HG03442 (cell line): ENCODE results near the gene LRFN2.

ENCODE experiments used
- ATAC-seq: cut with Tn5 transposase; IDR thresholded peaks from one replicate; pipeline ENCODE4 v1.9.1; 2021; ENCODE audit warnings: mild to moderate bottlenecking, moderate library complexity; ENCODE audit not compliant: unreplicated experiment

The LRFN2 gene

DNA sequence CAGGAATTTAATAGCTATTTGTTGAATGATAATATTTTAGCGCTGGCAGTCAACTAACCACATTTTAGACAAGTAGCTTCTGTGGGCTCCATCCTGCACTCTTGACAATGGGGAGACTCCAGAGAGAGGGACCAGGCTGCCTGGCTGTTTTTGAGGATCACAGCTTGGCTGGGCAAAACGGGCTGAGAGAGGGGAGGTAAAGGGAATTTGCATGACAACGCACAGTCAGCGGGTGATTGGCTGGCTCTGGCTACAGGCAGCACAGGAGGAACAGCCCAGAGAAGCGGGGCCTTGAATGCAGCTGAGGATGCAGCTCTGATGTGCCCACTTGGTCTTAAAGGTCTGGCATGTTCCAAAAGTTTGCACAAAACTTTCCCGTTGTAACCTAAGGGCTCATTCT, 41.2 kb downstream of the LRFN2 start:
- no peak for ATAC-seq

DNA sequence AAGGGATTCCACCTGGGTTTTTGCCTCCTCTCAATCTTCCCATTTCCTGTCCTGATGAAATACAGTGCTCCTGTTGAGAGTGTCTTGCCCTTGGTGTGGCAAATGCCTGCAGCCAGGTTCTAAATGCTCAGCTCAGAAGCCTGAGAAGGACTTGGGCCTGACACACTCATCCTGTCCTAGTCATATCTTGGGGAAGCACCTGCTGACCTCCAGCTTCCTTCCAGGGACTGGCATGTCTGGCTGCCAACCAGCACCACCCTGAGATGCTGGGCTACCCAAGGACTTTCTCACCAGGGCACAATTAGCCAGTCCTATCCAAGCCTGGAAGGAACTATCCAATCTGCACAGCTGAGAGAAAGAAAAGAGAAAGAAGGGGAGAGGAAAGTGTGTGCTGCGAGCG, 43.4 kb downstream of the LRFN2 start:
- no peak for ATAC-seq

DNA sequence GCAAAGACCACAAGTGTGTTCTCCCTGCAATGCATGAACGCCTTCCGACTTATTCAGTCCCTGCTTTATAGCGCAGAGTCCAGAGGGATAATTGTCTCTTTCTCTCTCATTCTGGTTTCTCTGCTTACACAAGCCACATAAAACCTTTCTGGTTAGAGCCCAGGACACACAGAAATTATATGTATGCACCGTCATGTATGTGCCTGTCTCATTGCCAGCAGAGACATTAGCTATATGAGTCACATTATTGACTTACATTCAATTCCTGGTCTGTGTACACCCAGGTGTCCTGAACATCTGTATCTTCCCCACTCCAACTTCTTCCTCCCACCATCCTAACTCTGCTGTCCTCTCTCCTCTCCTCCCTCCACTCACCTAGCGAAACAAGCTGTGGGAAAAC, 44.0 kb downstream of the LRFN2 start:
- ATAC-seq, result no peak

DNA sequence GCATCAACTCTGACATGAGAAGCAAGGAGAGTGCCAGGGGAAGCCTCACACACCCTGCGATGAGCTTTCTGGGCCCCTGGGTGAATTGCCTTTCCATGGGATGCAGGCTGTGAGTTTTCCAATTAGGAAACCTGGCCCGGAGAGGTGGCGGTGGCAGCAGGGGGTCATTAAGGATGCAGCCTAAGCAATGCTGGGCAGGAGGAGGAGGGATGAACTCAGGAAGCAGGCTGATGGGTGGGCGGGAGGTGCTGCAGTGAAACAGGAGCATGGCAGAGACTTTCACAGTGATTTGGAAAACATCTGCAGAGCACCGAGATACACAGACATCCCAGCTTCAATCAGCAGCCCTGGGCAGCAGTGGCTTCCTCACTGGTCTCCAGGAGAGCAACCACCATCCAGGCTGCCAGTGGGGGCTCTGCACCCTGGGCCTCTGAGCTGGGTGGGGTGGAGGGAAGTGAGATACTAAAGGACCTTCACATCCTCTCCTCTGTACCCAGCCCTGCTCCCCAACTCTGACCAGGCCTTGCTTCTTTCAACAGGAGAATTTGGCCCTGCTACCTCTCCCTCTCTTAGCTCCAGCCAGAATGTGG, 44.9 kb downstream of the LRFN2 start:
- no peak for ATAC-seq

DNA sequence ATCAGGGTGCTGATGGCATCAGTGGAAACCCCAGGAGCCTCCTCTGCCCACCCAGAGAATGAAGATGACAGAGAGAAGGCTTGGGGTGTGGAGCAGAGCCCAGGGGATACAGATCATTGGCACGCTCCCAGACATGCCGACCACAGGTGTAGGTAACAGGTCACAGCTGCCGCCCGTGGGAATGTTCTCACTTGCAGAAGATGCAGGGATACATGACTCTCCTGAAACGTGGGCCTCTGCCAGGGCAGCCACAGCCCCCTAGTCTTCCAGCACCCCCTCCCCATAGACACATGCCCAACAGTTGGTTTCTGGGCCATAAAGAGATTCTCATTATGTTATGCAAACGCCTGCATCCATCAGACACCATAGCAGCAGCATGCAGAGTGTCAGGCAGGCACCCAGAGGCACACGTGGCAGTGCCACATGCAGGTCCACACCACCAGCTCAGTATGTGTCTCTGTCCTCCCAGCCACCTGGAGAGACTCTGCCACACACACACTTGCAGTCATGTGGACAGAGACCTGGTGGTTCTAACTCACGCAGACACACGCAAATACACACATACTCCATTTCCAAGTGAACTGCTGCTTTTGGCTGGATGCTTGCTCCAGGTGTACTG, 45.5 kb downstream of the LRFN2 start:
- ATAC-seq, result no peak

DNA sequence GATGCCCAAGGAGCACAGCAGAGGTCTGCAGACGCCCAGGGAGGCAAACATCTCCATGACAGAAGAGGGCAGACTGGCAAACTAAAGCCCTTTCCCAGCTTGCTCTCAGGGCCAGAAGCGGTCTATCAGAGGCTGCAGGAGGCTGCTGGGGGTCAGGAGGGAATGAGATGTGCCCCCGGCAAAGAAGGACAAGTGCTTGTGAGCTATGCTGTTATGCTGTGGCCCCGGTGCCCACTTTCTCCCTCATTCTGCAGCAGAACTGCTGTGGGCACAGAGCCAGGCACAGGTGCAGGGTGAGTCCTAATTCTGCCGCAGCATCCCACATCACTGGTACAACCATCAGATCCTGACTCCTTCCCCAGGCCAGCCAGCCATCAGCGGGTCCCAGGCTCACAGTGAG, 46.4 kb downstream of the LRFN2 start:
- ATAC-seq, result no peak

DNA sequence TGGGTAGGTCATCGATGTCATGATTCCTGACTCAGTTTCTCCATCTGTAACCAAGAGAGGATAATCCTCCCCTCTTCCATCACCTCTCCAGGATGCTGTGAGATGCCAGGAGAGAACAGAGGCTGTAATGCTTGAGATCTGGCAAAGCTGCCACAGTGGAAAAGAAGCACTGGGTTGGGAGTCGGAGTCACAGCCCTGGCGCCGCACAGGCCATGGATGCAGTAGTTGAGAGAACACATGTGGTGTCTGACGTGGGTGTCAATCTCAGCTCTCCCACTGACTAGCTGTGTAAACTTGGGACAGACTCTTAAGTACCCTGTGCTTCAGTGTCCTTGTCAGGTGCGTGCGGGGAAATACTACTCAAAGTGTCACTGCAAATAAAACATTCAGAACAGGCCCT, 47.3 kb downstream of the LRFN2 start:
- ATAC-seq, result no peak

DNA sequence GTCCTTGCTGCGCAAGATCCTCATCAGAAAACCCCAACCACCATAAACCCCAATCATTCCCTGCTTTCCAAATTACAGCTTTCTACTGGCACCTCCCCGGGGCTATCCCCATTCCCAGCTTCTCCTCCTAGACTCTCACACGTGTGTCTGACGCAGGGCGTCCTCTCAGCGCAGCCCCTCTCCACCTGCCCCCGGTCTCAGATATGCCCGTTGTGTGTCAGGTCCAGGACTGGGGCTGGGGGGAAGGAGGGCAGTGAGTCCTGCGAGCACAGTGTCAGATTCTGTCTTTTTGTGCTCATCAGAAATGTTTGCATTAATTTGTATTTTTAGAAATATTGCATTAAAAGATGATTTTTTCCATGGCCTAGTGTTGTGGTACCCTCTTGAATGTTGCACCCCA, 48.6 kb downstream of the LRFN2 start:
- no peak for ATAC-seq

DNA sequence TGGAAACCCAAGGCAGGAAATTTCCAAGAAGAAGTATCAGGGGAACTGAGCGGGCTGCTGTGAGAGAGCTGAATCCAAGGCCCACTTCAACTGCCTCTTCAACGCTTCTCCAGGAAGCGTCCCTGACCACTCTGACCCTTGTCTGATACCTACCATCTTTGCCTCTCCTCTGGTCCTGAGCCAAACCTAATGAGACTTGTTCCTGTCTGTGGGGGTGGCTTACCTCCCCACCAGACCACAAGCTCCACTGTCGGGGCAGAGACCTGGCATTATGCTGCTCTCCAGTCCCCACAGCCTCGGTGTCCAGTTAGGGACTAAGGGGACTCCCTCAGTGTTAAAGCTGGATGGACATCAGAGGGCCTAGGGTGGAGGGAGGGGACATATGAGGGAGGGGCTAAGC, 49.7 kb downstream of the LRFN2 start:
- no peak for ATAC-seq

DNA sequence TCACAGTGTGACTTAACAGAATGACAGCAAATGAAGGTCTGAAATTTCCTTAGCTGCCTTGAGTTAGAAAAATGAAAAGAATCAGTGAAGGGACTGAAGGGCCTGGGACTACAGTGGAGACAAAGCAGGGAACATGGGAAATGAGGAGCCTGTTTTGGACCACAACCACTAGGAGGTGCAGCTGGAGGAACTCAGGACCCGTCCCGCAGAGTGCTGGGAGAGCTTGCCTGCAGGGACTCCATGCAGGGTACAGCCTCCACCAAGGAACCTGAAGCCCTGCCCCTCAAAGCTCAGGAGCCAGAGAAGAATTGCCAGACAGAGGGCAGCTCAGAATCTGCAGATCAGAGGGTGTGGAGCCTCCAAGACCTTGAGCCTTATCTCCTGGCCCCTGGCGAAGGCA, 50.7 kb downstream of the LRFN2 start:
- no peak for ATAC-seq

DNA sequence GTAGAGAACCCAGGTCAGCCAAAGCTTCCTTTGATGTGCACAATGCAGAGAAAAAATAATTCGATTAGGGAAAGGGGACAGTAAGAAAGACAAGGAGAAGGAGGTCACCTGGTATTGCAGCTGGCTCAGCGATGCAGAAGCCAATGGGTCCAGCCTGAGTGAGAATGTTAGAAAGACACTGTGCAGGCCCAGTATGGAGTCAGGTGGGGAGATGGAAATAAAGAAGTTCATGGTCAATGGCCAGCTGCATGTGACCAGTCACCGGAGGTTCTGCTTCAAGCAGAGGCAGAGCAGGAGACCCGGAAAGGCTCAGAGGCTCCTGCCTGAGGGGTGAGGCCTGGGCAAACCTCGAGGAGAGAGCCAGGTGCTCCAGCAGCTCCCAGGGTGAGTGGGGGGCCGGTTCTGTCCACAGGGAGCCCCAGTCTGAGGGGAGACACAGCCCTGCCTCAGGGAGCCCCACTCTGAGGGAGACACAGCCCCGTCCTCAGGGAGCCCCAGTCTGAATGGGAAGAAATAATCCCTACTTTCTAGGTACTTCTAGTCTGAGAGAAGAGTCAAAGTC, 51.3 kb downstream of the LRFN2 start:
- ATAC-seq, result no peak

DNA sequence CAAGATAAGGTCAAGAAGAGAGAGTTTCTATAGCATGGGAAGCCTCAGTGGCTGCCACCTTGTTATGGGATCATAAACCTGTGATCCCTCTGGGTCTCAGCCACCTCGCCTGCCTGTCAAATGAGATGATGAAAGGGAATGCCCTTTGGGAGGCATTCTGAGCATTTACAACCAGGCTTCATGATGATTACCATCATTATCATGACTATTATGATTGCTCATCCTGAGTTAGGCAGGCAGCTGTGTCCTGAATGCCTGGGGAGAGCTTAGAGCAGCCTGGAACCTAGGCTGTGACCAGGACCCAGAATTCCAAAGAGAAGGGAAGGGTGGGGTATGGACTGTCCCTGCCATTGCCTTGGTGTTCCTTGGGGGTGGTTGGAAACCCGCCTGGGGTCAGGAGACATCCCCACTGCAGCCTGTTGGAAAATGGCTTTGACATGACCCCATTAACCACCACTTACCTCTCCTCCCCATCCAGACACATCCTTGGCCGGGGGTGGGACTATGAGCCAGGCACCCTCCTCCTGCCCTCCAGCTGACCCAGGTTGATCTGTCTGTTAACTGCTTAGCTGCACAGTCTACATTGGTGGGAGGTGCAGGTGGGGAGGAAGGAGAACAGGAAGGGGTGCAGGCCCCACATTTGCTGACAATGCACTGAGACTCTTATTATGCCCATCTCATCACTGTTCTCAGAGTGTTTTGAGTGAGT, 51.9 kb downstream of the LRFN2 start:
- ATAC-seq, result no peak

DNA sequence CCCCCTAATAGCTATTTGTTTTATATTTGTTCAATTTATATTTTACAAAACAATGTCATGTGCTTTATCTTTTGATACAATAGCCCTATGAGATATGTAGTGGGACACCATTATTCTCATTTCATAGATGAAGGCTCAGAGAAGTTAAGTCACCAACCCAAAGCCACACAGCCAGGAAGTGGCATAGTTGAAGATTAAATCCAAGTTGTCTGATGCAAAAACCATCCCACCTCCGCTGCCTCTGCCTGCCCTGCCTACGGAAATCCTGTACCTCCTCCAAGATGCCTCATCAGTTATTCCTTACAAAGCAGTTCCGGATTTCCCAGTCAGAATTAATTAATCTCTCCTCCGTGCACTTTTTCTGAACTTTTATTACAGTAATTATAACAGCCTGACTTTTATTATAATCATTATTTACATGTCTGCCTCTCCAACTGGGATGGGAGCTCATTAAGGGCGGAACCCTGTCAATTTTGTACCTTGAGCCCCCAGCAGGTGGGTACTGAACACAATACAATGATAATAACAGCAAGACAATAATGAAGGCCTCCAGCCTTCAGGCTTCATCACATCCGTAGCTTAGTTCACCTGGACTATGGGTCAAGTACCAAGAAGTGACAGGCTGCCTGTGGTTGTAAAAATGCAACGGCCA, 54.7 kb downstream of the LRFN2 start:
- no peak for ATAC-seq

DNA sequence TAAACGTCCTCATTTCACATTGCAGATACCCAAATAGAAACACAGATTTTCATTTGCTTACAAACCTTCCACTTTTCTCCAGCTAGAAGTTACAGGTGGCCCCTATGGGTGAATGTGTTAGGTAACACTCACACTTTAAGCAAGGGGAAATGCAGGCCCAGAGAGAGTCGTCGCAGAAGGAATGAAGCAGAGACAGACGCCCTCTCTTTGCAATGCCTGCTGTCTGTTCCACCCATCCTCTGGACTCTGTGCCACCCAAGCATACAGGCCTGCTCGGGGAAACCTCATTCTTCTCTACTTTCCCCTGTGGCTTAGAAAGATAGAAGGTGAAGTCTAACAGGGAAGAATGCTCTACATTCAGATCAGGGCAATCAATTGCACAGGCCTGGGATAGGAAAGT, 57.2 kb downstream of the LRFN2 start:
- ATAC-seq, result no peak

DNA sequence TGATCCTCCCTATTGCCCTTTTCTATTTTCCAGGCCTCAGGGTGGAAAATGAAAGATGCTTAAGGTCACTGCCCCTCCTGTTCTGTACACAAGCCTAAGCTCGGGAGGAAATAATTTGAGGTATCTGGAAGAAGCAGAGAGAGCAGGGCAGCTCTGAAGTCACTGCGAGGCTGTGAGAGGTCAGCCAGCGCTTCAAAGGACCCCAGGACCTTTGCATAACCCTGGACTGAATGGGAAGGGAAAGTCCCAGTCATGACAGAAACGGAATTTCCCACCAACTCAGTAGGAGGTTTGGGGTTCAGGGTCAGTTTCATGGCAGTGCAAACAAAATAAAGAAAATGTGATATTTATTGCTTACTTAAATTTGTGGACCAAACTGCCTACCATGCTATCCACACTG, 58.1 kb downstream of the LRFN2 start:
- ATAC-seq, result no peak

DNA sequence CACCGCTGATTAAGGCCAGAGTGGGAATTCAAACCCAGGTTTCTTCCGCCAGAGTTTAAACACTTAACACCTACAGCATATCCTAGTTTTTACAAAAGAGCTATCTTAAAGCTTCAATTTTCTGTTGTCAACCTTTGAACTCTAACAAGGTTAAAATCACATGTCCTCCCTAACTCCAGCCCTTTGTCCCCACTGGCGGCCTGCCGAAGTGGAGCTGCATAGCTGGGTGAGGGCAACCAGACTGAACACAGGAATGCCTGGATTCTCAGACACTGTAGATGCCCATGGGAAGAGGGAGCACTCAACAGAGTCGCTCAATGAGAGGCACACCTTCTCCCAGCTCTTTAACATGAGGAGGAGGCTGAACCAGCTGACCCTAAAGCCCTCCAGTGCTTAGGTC, 59.1 kb downstream of the LRFN2 start:
- no peak for ATAC-seq

DNA sequence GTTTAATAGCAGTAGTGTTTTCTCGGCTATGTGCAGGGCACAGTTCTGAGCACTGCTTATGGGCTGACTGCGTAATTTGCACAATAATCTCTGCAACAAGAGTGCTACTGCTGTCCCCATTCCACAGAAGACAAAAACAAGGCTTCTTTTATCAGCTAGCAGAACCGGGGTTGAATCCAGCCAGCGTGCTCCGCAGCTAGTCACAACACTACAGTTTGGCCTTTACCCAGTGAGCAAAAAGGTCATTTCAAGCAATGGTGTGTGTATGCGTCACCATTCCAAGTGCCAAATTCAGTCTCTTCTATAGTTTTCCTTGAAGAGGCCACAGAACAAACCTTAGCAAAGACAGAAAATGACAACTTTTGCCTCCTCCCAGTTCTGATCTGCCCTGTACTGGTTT, 61.1 kb downstream of the LRFN2 start:
- no peak for ATAC-seq

DNA sequence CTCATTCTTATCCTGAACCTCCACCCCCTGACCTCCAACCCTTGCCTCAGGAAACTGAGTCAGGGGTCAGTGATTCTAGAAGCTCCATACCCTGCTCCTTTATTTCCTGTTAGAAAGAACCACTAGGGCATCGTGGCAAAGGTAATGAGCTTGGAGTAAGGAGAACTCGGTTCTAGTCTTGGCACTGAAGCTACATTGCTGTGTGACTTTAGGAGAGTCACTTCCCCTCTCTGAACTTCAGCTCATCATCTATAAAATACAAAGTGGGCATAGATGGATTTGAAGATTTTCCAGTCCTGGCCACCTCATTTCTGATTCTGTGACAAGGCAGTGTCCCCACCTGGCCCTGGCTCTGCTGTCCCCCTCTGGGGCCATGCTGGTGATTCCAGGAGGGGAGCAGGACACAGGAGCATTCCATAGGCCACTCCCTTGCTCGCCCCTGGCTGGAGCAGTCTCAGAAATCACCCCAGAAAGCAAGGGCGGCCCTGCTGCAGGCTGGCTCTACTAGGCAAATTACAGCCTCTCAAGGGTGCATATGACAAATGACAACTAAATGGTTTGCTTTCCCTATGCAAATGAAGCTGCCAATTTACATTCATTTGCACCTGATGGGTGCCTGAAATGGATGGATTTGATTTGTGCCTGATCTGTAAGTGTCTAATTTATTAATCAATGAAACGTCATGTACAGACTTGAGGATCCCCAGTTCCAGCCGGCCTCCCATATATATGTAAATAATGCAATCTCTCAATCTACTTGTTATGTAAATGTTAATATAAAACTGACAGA, 62.2 kb downstream of the LRFN2 start:
- no peak for ATAC-seq

DNA sequence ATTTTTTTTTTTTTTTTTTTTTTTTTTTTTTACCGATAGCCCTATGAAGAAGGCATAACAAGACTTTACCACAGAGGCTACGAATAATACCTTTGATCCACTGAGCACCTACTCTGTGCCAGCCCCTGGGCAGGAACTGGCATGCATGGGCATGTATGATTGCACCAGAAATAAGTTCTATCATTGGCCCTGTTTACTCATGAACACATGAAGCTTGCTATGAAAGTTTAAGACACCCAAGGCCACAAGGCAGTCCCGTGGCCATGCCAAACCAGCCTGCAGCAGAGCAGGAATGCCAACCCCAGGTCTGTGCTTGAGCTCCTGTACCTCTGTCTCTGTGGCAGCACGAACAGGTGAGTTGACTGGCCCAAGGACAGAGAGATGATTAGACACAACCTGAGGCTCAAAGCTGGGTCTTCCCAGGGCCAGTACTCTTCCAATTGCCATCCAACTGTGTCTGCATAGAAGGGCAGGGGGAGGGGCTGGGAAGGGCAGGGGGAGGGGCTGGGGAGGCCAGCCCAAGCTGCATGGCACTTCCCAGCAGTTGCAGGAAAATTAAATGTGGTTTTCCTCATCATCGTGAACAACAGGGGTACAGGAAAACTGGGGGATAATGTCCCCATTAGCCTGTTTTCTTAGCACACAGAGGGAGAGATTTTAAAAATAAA, 63.5 kb downstream of the LRFN2 start:
- ATAC-seq, result no peak

DNA sequence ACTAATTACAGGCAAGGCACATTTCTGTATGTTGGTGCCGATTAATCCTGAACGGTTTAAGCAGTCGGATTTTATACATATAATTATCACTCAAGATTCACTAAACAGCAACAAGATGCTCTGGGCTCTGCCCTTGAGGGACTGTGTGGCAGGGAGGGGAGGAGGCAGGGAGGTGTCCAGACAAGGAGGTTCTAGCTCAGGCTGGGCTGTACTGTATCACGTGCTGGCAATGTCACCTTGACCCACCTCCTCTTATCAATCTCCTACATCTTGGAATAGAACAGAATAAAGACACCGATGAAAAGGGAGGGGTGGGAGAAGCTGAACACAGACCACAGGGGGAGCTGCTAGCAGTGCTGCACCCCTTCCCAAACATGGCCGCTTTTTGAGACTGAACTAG, 65.7 kb downstream of the LRFN2 start:
- ATAC-seq, result no peak

DNA sequence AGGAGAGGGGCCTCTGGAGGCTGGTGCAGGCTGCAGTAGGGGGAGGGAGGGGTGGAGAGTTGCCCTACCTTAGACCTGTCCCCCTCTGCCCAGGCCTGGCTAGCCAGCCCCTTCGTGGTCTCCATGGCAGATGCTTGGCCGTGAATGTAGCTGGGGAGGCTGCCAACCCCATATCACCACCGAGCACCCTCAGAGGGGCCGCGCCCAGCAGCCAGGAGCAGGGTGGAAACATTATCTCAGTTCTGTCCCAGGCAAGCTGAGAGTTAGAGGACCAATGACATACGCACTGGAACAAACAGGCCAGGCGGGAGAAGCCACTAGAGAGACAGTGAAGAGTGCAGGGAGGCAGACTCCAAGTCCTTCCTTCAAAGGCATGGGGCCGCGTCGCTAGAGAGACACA, 66.5 kb downstream of the LRFN2 start:
- no peak for ATAC-seq
